K562 (cell line): Measurements from ENCODE around the gene LRRC39. TPM values are rescaled to one million over a fixed set of nuclear protein-coding genes. Genes with fewer than 3 reads are reported as not detected.

Source experiments
- ATF2 ChIP-seq: sonication (generic); formaldehyde crosslinking; IDR thresholded peaks from 2 replicates; pipeline ENCODE4 v1.8.1; 2022; ENCODE audit warnings: missing genetic modification reagents
- CC2D1A ChIP-seq: fragments of 450-650 bp; IDR thresholded peaks from 2 replicates; pipeline ENCODE4 v1.6.1; 2017; ENCODE audit warnings: mild to moderate bottlenecking
- CHAMP1 ChIP-seq: fragments of 450-650 bp; IDR thresholded peaks from 2 replicates; pipeline ENCODE4 v1.6.1; 2016; ENCODE audit warnings: mild to moderate bottlenecking
- MCM2 ChIP-seq: fragments of 450-650 bp; IDR thresholded peaks from 2 replicates; pipeline ENCODE4 v1.6.1; 2017; ENCODE audit warnings: low read depth, mild to moderate bottlenecking
- MEF2A ChIP-seq: IDR thresholded peaks from 2 replicates; pipeline ENCODE4 v1.6.1; 2011; ENCODE audit warnings: low read depth, mild to moderate bottlenecking, low read length, moderate library complexity; ENCODE audit not compliant: control insufficient read depth
- MYNN ChIP-seq, 2 experiments: sonication (generic); formaldehyde crosslinking in 1 of 2; IDR thresholded peaks; 2 replicates each; pipeline versions ENCODE4 v1.5.0 to v1.6.1; 2016 to 2020; ENCODE audit warnings: antibody characterized with exemption in 1 of 2, missing genetic modification reagents in 1 of 2
- PCBP1 ChIP-seq: fragments of 200-400 bp; formaldehyde crosslinking; IDR thresholded peaks from 2 replicates; pipeline ENCODE4 v1.6.1; 2018; ENCODE audit warnings: mild to moderate bottlenecking, low read depth, low read length; ENCODE audit not compliant: poor library complexity, severe bottlenecking
- SAFB2 ChIP-seq: fragments of 200-400 bp; formaldehyde crosslinking; IDR thresholded peaks from 2 replicates; pipeline ENCODE4 v1.6.1; 2018; ENCODE audit warnings: borderline replicate concordance, low read length, low read depth, moderate library complexity; ENCODE audit not compliant: severe bottlenecking
- THAP7 ChIP-seq: fragments of 250-450 bp; sonication (Bioruptor Pico); IDR thresholded peaks from 2 replicates; pipeline ENCODE4 v1.5.0; 2021
- ZBTB5 ChIP-seq: fragments of 450-650 bp; IDR thresholded peaks from 2 replicates; pipeline ENCODE4 v1.6.1; 2017; ENCODE audit warnings: antibody characterized with exemption
- ZC3H11A ChIP-seq: IDR thresholded peaks from 2 replicates; pipeline ENCODE4 v1.6.1; 2012; ENCODE audit warnings: low read depth, low read length, improper control_type of control experiment
- ZNF592 ChIP-seq: fragments of 450-650 bp; IDR thresholded peaks from 2 replicates; pipeline ENCODE4 v1.6.1; 2017; ENCODE audit warnings: antibody characterized with exemption, mild to moderate bottlenecking
- ZSCAN29 ChIP-seq: fragments of 450-650 bp; IDR thresholded peaks from 2 replicates; pipeline ENCODE4 v1.6.1; 2017
- polyA plus RNA-seq, 8 experiments: library from polyadenylated mRNA; depleted of rRNA in 4 of 8; stranded (reverse) in 5 of 8; unstranded in 3 of 8; fragments of >200 nt; fragmentation: Nextera tagmentation in 2 of 8; fragmentation: Illumina TruSeq in 1 of 8; extraction: Ambion mirVana in 2 of 8; extraction: Trizol in 1 of 8; gene quantifications; 2 replicates each; pipeline versions ENCODE4 v1.2.1 to v1.2.3, GENCODE V29; 2011 to 2014; ENCODE audit warnings: inconsistent platforms in 1 of 8, missing spikeins in 1 of 8
- total RNA-seq, 7 experiments: library from RNA; depleted of rRNA in 6 of 7; stranded (reverse); fragments of >200 nt in 6 of 7; fragmentation: Illumina TruSeq in 2 of 7; extraction: Trizol in 2 of 7; gene quantifications; 2 replicates each; pipeline versions ENCODE4 v1.2.1 to v1.2.3, GENCODE V29; 2011 to 2021; ENCODE audit warnings: low replicate concordance in 1 of 7

Gene LRRC39
- total and polyA plus RNA-seq, 9 of the 15 experiments (the other 6 are each of a cell fraction or from before 2014, with no cell fraction given) = 1.00 to 3.1 (median 1.3) TPM

GRCh38 chr1:100132566-100133477, 45.2 kb downstream of the LRRC39 start, which contains the start of the genes SASS6 and TRMT13 (continued):
- no peak for TF ChIP-seq ZBTB5
- TF ChIP-seq MCM2 = no peak
- no peak for TF ChIP-seq PCBP1
- TF ChIP-seq ZC3H11A = peak; percentile 82
- TF ChIP-seq SAFB2 = no peak
- no peak for TF ChIP-seq THAP7
- no peak for TF ChIP-seq ATF2 (CRISPR knock-in tag)
- TF ChIP-seq CC2D1A = peak; percentile 83; the same call in 1 of the 2 replicates
- TF ChIP-seq ZNF592 = peak; percentile 44; the same call in 1 of the 2 replicates
- peak; percentile 70; the same call in 1 of the 2 replicates for TF ChIP-seq CHAMP1
- TF ChIP-seq ZSCAN29 = no peak
- TF ChIP-seq MYNN (IDR thresholded peaks at IDR 0.05) = 0 out of 2 replicates have a peak, but pooled peaks have one; percentile 44
- TF ChIP-seq MYNN (CRISPR knock-in tag; IDR thresholded peaks at IDR 0.05) = no peak
- no peak; the same call in 1 of the 2 replicates for TF ChIP-seq MEF2A
